GM10266 (cell line): Measurements from ENCODE around the gene SLC44A3.
A peak's percentile ranks its signal among the peaks of the same experiment; 100 is the strongest.

Experiments
- DNase-seq: peaks from one replicate; pipeline ENCODE4 v3.0.0; 2012; ENCODE audit errors: extremely low spot score
- CTCF ChIP-seq: IDR thresholded peaks from 2 replicates; pipeline ENCODE4 v1.5.1; 2012; ENCODE audit warnings: mild to moderate bottlenecking, low read depth; ENCODE audit not compliant: control insufficient read depth, insufficient read depth; ENCODE audit errors: missing control alignments

Gene SLC44A3

DNA sequence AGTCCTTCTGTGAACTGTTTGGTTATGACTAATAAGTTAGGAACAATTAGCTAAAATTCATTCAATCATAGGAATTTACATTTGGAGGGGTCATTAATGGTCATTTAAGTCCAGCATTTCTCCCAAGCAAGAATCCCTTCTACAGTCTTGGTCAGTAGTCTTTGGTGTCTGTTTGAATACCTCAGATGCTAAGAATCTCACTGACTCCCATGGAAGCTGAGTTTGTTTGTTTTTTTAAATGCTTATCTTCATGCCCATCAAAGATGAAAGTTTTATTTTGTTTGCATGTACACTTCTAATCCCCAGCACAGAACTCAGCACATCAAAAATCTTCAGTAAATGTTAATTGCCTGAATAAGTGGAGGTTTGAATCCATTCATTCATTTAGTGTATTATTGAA lies 41.3 kb upstream of the SLC44A3 start:
- no peak for TF ChIP-seq CTCF
- no peak for DNase-seq

DNA sequence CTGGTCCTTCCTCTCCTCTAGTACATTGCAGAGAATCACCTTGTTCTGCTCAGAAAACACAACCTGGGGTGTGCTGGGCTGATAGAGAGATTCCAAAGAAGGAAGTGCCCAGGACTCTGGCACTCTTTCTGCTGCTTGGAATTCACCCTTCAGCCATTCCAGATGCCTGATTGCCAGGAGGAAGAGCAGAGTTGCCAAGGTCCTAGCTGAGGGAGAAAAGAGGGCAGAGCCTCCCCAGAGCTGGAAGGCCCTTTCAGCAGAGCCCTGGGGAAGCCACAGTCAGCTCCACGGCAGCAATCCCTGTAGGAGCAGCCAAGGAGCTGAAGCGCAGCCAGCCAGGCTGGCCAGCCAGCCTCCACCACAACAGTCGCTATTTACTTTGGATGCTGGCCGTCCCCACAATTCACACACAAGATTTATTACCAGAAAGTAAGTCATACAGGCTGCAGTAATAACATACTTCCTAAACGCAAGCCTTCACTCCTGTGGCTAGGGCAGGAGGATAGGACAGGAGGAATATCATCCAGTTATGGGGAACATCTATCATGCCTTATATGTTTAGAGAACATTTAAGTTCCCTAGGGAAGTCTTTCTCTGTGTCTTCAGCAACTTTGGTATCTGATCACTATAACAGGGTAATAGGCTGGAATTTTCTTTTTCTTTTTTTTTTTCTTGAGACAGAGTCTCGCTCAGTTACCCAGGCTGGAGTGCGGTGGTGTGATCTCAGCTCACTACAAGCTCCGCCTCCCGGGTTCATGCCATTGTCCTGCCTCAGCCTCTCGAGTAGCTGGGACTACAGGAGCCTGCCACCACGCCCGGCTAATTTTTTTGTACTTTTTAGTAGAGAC lies 36.6 kb upstream of the SLC44A3 start:
- no peak for DNase-seq
- TF ChIP-seq CTCF: no peak

DNA sequence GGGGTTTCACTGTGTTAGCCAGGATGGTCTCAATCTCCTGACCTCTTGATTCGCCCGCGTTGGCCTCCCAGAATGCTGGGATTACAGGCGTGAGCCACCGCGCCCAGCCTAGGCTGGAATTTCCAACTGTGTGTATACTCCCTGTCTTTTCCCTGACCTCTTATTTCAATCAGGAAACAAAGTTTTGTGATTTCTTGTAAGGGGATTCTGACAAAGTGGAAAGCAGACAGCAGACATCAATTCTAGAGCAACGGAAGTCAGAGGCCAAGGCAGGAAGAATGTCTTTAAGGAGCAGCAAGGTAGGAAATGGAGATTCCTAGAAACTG lies 36.0 kb upstream of the SLC44A3 start:
- no peak for DNase-seq
- no peak for TF ChIP-seq CTCF

DNA sequence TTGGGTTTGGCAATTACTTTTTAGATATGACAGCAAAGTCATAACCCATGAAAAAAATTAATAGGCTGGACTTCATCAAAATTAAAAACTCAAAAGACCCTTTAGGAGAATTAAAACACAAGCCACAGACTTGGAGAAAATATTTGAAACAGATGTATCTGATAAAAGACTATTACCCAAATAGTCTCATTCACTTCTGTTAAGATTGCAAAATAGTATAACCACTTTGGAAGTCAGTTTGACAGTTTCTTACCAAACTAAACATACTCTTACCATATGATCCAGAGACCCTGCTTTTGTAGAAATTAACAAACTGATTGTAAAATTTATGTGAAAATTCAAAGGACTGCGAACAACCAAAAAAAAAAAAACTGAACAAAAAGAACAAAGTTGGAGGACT lies 32.5 kb upstream of the SLC44A3 start:
- DNase-seq: no peak
- TF ChIP-seq CTCF: no peak

GRCh38 chr1:94790246-94790645 lies 29.9 kb upstream of the SLC44A3 start:
- no peak for DNase-seq
- TF ChIP-seq CTCF: no peak

DNA sequence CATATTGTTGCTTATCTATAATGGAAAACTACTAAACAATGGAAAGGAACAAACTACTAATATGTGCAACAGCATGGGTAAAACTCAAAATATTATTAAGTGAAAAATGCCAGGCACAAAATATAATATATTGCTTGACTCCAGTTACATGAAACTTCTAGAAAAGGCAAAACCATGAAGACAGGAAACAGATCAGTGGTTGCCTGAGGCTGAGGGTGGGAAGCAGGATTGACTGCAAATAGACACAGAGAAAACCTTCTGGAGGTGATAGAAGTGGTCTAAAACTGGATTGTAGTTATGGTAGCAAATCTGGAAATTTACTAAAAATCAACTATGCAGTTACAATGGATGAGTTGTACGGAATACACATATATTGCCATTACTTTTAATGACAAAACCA lies 29.5 kb upstream of the SLC44A3 start:
- TF ChIP-seq CTCF: no peak
- no peak for DNase-seq

- peak; percentile 37 for DNase-seq
- peak; percentile 21 for TF ChIP-seq CTCF
These were observed 27.5 kb upstream of the SLC44A3 start for GRCh38 chr1:94792473-94793295.
